GM23248 (cell line): Measurements from ENCODE around the gene CHD9.

Experiments
- EZH2 ChIP-seq: fragments of 200-600 bp; sonication (generic); IDR thresholded peaks from 2 replicates; pipeline ENCODE4 v1.6.1; 2018; ENCODE audit warnings: antibody characterized with exemption, mild to moderate bottlenecking; ENCODE audit not compliant: insufficient read depth, poor library complexity, severe bottlenecking
- EZH2phosphoT487 ChIP-seq: fragments of 200-600 bp; sonication (generic); IDR thresholded peaks from 2 replicates; pipeline ENCODE4 v1.6.1; 2018; ENCODE audit warnings: antibody characterized with exemption, moderate library complexity, mild to moderate bottlenecking, low read depth; ENCODE audit not compliant: insufficient read depth

- TF ChIP-seq EZH2phosphoT487 (no peak), EZH2 (no peak)
Measured at GRCh38 chr16:53282328-53282727, 227.5 kb downstream of the CHD9 start.
